GM18508 (cell line): ENCODE data around the gene TRIL.

Source experiments
- ATAC-seq: cut with Tn5 transposase; IDR thresholded peaks from one replicate; pipeline ENCODE4 v1.9.1; 2021; ENCODE audit warnings: moderate number of reproducible peaks; ENCODE audit not compliant: insufficient read depth, unreplicated experiment

Gene TRIL, protein sequence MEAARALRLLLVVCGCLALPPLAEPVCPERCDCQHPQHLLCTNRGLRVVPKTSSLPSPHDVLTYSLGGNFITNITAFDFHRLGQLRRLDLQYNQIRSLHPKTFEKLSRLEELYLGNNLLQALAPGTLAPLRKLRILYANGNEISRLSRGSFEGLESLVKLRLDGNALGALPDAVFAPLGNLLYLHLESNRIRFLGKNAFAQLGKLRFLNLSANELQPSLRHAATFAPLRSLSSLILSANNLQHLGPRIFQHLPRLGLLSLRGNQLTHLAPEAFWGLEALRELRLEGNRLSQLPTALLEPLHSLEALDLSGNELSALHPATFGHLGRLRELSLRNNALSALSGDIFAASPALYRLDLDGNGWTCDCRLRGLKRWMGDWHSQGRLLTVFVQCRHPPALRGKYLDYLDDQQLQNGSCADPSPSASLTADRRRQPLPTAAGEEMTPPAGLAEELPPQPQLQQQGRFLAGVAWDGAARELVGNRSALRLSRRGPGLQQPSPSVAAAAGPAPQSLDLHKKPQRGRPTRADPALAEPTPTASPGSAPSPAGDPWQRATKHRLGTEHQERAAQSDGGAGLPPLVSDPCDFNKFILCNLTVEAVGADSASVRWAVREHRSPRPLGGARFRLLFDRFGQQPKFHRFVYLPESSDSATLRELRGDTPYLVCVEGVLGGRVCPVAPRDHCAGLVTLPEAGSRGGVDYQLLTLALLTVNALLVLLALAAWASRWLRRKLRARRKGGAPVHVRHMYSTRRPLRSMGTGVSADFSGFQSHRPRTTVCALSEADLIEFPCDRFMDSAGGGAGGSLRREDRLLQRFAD

DNA sequence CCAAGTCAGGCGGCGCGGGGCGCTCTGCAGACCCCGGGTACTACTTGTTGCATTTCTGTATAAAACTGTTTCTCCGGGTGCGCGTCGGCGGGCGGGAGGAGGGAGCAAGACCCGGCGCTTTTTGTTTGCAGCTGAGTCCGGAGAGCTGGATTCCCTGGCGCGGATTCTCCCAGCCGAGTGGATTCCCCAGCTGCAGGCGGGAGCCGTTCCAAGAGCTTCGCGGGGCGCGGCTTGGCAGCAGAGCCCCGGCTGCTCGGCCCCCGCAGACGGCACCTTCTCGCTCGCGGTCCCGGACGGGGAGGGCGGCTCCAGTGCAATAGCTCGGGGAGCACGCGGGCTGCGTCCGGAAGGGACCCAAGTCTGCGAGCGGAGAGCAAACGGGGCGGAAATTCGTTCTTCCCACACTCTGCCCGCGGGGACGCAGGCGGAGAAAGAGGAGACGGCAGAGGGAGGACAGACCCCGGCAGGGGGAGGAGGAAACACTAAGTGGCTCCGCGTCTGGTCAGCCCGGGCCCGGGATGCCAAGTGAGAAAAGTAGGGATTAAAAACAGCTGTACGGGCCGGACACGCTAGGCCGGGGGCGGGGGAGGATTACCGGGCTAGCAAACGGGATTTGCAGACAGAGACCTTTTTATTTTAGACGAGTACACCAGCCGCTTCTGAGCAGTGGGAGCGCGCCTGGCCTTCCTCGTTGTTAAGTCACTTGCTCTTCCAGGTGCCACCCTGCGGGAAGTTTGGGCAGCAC is at the start of gene TRIL:
Gene TRIL (minus strand): TSS at position 96 of the 745 bp plus-strand sequence. CDS start 284 bp downstream, outside the sequence.
- ATAC-seq, result no peak

DNA sequence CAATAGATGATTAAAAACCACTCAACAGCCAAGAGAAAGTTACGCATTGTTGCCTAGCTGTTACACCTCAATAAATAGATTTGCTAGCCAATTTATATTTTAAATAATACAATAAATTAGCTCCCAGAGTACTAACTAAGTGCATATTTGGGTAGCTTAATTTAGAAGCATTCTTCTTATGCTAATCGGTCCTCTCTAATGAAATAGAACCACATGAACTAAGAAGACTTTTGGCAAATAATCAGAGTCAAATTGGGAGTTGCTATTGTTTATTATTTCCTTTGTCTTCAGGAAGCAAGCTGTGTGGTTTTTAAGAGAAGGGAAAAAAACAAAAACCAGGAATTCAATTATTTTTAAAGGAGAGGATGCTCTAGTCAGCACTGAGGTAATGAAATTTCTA is 49.0 kb upstream of the TRIL start:
- no peak for ATAC-seq

DNA sequence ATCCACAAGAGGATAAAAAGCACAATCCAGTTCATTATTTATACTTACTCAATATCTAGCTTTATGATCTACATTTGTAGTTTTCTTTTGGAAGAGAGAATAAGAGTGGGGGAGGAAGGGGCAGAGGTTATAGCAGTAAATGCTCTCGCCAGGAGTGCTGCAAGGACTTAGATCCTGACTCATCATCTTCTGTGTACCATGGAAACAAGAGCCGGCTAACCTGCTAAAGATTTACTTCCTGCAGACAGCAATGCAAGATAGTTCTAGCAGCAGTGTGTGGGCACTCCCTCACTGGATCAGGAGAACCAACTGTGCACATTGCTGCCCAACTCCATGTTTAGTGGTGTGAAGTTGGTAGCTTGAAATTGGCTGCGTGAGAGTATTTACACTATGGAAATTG is 47.7 kb upstream of the TRIL start:
- ATAC-seq, result no peak

DNA sequence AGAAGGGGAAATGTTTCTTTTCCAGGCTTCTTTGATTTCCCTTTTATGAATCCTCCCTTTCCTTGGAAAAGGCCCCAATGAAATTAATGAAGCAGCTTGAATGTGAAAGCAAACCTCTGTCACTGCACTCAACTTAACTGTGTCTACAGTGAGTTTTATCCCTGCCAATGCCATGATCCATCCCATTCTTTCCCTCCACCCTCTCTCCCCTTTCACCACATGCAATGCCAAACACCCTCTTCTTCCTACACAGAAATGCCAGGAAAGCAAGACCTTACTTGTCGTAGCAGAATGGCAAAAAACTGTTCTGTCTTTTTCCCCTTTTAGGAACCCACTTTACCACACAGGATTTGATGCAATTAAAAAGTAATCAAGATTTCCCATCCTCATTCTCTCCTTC is 47.3 kb upstream of the TRIL start:
- ATAC-seq, result no peak

DNA sequence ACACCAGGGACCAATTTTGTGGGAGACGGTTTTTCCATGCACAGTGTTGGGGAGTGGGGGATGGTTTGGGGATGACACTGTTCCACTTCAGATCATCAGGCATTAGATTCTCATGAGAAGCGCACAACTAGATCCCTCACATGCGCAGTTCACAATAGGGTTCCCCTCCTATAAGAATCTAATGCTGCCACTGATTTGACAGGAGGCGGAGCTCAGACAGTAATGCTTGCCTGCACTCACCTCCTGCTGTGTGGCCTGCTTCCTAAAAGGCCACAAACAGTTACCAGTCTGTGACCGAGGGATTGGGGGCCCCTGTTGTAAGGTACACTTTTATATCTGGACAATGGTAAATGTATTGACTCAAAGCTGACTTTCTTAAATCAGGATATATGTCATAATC is 45.6 kb upstream of the TRIL start:
- no peak for ATAC-seq

- no peak for ATAC-seq
Measured at GRCh38 chr7:29000717-29001076, 42.6 kb upstream of the TRIL start.

DNA sequence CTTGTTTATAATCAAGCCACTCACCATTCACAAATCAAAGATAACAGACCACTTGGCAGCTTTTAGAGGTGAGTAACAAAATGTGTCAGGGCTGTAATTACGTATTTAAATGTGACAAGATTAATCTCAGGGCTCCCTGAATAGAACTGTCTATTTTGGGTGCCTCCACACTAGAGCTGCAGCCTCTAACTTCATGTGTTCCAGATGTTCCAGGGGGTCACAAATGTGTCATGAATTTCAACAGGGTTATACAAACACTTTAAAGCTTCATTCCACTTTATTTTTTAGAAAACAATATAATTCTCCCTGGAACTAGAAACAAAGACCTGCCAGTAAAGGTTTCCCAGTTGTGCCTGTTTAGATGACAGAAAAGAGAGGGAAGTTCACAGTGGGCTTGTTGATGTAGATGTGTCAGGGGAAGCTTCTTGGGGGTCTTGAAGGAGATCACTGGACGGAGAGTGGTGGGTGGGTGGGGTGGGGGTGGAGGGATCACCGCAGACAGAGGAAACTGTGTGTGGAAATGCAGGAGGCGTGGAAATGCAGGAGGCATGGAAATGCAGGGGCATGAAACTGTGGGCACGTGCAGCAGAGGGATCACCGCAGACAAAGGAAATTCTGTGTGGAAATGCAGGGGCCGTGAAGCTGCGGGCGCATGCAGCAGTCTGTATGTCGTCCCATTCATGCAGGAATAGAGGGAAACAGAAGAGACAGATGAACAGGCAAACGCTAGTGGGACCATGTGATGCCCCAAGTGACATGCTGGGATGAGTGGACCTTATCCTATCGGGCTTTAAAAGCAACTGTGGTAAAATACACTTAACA is 42.0 kb upstream of the TRIL start:
- ATAC-seq, result no peak

DNA sequence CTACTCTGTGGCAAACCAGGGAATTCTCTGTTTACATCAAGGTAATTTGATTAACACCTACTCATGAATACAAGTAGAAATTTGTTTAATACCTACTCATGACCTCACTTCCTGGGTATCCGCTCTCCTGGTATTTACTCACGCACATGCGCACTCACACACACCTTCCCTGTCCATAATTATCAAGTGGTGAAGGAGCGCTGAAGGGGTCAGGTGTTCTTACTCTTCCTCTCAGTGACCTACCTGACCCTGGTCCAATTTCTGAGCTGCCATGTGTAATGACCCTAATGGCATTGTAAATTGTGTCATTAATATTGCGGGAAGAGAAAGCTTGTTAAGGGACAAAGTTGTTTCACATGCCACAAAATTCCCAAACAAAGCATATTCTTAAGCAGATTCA is 41.3 kb upstream of the TRIL start:
- ATAC-seq, result no peak

- no peak for ATAC-seq
Measured at GRCh38 chr7:28998105-28998504, 40.0 kb upstream of the TRIL start.

DNA sequence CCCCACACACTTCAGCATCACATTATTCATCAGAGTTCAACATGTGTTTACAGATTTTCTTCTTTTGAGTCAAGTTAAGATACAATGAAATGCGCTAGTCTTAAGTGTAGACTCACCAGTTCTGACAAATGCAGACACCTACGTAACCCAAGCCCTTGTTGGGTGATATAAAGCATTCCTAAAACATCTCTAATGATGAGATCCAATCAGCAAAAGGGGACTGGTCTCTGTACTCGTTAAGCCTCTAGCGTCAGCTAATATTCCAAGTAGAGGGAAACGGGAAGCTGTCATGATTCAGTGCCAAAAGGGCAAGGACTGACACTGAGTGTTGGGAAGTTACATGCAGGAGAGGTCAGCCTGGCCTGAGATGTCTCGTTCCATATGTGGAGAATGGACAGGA is 38.7 kb upstream of the TRIL start:
- no peak for ATAC-seq

DNA sequence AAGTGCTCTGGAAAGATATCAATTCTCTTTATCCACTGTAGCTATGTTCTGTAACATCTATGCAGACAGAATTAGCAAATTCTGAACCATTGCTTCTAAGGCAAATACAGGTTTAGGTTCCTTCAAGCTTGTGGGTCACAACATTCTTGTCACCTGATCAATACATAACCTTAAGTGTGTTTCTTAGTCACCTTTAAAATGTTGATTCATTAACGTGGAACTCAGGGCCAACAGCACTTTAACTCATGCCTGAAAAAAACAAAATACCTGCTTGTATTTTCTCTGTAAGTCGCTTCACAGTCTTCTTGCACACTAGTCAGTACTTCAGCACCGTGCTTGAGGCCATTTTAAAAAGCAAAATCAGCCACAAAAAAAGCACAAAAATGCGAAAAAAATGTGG is 35.2 kb upstream of the TRIL start:
- no peak for ATAC-seq

DNA sequence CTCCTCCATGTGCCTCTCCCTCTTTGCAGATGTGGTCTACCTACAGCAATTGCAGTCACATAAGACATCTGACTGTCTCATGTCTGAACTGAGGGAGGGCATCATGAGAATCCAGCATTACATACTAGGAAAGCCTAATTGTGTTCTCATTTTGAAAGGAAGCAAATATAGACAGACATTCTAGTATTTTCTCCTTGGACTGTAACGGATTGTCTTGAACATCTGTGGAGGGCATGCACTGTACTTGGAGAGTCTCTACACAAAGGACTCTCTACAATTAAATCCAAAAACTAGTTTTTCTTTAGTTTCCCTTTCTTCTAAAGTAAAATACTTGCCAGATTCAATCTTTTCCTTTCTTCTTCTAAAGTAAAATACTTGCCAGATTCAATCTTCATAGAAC is 34.7 kb upstream of the TRIL start:
- ATAC-seq, result no peak

DNA sequence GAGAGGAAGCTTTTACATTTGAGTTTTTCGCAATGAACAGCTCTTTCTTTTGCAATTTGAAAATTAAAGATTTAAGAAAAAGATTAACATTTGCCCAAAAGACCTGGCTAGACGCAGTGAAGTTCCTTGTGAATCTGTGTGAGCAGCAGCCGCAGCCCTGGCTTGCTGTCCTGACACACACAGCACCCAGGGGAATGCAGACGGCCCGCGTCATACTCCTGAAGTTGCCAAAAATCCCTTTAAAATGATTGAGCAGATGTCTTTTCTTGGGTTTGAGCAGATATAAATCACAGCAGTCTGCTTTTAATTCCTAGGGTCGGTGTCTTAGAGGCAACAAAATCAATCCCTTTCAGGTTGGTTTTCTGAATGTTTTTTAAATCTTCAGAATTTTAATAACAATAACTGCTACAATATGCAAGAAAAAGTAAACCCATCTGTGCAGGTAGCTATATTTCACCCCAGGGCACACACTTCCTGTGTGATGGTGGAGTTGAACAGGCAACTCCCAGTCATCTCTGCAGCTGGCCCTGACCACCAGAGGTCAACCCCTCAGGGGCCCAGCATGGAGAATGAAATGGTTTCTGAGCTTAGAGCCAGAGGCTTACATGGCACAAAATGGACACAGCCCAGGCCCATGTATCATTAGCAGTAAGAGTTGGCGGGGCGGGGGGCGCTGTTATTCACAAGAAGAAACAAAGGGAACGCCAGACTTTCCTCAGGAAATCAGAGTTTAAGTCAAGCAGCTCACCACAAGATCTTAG is 32.2 kb upstream of the TRIL start:
- ATAC-seq, result no peak

DNA sequence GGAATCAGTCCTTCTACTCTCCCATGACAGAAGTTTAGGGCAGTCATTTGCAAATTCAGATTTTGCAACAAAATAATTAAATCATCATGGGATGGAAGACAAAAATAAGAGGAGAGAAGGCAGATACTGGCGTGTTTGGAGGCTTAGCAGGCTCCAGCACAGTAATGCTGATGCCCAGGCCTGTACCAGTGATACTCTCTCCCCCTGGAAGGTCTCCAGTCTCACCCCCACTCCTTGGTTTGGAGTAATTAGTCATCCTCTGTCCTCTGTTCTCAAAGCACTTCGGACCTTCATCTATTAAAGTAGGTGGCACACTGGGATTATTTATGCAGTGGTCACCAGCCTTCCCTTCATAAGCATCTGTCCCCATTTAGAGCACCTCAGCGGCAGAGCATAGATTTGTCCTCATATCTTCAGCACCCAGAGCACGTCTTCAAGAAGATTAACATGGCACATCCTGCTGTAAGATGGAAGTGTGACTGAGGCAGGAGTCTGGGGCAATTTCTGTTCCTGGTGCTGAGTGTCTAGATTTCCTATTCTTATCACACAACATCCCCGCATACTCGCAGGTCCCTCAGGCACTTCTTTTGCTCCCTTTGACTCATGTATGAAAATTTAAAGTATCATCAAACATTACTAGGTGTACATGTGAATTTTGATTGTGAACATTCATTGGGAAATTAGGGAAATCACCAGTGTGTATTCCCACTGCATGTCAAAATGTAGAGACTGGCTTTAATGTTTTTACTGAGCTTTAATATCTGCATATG is 31.3 kb upstream of the TRIL start:
- no peak for ATAC-seq

GRCh38 chr7:28988810-28989209 is 30.7 kb upstream of the TRIL start:
- no peak for ATAC-seq

GRCh38 chr7:28988091-28988490 is 30.0 kb upstream of the TRIL start:
- no peak for ATAC-seq

DNA sequence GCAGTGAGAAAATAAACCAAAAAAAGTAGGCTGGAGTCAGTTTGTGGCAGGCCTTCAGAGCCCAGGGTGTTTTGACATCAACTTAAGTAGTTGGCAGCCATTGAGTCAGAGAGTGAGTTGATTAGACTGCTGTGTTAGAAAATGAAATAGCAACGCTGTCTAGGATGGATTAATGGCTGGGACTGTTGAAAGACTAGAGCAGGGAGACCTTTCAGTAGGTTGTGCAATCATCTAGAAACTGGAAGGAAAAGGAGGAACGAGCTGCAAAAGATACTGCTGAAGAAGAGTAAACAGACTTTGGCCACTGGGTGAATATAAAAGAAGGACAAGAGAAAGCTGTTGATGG is 28.6 kb upstream of the TRIL start:
- no peak for ATAC-seq

- no peak for ATAC-seq
Measured at GRCh38 chr7:28986028-28986764, 28.1 kb upstream of the TRIL start.
